PFSK-1 (cell line): ENCODE measurements around the gene KLHL26.

Experiments used
- FOXP2 ChIP-seq: optimal IDR thresholded peaks from 2 replicates; pipeline ENCODE3; 2011; ENCODE audit warnings: borderline replicate concordance, control low read depth, inconsistent platforms; ENCODE audit not compliant: insufficient read depth; ENCODE audit errors: extremely low read length, extremely low read depth
- POLR2AphosphoS5 ChIP-seq: IDR thresholded peaks from 2 replicates; pipeline ENCODE4 v1.6.1; 2012; ENCODE audit warnings: low read depth, mild to moderate bottlenecking, control low read depth, low read length, moderate library complexity
- SIN3A ChIP-seq: IDR thresholded peaks from 2 replicates; pipeline ENCODE4 v1.6.1; 2012; ENCODE audit warnings: mild to moderate bottlenecking, low read length, moderate library complexity, borderline replicate concordance; ENCODE audit not compliant: insufficient read depth
- TAF1 ChIP-seq: IDR thresholded peaks from 2 replicates; pipeline ENCODE4 v1.6.1; 2012; ENCODE audit warnings: low read length, control low read depth, borderline replicate concordance; ENCODE audit not compliant: insufficient read depth
- TF ChIP-seq, protein P1 (sequence below), 2 experiments: IDR thresholded peaks; 2 replicates each; pipeline versions ENCODE4 v1.6.1 to v1.8.0; 2011 to 2012; ENCODE audit warnings: low read depth in 2 of 2, low read length in 2 of 2, control low read depth in 1 of 2, inconsistent platforms in 1 of 2, mild to moderate bottlenecking in 1 of 2, moderate library complexity in 1 of 2; ENCODE audit not compliant: insufficient read depth in 1 of 2

KLHL26 gene

DNA sequence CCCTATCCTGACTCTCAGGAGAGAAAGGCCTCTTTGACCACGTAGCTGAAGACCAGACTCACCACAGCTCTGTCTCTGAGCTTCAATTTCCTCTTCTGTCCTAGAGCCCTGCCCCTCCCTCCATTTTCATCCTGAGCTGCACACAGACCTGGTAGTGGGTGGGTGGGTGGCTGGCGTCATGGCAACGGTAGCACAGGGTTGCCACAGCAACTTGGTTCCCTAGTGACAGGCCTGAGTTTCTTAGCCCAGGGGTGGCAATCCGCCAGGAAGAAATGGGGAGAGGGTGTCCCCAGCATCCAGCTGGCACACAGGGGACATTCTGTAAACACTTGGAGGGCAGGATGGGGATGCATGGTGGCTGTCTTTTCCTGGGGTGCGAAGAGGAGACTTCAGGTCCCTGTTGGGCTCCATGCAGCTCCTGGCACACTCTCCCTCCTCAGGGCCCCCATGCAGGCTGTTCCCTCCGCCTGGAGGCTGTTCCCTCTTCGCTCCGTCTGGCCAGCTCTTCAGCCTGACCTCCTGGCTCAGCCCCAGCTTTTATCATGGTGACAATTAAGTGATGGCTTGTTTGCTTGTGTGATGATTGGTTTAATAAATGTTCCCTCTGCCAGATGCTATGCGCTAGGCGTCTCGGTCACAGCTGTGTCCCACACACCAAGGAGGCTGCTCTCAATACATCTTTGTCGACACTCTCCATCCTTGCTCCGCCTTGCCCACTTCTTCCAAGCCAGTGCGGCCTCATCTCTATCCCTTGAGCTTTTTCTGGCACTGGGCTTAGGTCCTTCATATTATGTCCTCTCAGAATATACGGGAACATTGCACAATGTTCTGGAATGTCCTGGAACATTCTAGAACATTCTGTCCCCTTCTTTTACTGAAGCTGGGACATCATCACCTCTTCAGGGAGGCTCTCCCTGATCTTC, 7.4 kb upstream of the KLHL26 start:
- TF ChIP-seq TAF1: no peak

DNA sequence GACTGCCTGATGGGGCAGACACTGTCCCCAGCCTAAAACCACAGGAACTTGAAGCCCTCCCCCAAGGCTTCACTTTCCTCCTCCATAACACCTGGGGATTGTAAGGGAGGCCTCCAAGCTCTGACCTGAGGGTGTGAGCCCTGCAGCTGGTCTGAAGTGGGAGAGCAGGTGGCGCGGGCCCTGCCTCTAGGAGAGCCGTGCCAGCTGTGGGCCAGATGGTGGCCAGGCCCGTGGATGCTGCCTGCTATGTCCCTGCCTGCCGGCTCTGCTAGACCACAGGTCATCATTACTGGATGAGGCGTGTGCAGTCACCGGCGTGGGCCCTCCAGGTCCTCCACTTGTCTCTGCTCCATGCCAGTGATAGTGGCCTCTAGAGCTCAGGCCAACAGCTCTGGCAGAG, 3.5 kb upstream of the KLHL26 start:
- TF ChIP-seq FOXP2: no peak
- TF ChIP-seq, protein P1, sequence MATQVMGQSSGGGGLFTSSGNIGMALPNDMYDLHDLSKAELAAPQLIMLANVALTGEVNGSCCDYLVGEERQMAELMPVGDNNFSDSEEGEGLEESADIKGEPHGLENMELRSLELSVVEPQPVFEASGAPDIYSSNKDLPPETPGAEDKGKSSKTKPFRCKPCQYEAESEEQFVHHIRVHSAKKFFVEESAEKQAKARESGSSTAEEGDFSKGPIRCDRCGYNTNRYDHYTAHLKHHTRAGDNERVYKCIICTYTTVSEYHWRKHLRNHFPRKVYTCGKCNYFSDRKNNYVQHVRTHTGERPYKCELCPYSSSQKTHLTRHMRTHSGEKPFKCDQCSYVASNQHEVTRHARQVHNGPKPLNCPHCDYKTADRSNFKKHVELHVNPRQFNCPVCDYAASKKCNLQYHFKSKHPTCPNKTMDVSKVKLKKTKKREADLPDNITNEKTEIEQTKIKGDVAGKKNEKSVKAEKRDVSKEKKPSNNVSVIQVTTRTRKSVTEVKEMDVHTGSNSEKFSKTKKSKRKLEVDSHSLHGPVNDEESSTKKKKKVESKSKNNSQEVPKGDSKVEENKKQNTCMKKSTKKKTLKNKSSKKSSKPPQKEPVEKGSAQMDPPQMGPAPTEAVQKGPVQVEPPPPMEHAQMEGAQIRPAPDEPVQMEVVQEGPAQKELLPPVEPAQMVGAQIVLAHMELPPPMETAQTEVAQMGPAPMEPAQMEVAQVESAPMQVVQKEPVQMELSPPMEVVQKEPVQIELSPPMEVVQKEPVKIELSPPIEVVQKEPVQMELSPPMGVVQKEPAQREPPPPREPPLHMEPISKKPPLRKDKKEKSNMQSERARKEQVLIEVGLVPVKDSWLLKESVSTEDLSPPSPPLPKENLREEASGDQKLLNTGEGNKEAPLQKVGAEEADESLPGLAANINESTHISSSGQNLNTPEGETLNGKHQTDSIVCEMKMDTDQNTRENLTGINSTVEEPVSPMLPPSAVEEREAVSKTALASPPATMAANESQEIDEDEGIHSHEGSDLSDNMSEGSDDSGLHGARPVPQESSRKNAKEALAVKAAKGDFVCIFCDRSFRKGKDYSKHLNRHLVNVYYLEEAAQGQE (IDR thresholded peaks at IDR 0.05; ENCODE audit: insufficient read depth in 1 of 2, low read depth in 2 of 2, low read length in 2 of 2): no peak
- TF ChIP-seq SIN3A: no peak
- TF ChIP-seq POLR2AphosphoS5: no peak
- TF ChIP-seq TAF1: no peak

DNA sequence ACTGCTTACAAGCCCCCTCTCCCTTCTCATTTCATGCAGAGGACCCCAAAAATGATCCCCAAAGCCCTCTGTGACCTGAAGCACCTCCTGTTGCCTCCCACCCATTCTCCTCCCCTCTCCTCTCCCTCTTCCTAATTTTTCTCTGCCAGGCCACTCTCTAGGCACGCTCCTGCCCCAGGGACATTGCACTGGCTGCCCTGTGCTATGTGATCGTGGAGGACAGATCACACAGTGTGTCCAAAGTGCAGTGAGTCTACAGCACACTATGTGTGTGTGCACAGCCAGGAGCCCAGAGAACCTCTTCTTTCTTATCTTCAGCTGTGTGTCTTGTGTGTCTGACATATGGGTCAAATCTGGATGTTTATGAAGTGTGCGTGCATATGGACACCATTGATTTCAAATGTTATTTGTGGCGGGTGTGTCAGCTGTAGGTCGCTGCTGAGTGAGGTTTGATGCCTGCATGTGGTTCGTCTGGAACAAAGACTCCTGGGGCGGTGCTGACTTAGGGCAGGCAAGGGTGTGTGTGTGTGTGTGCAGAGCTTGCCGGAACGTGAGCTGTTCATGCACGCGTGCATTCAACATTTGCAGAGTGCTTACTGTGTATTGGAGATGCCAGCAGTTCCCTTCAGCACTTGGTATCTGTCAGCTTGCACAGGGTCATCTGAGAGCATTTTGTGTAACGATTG, 2.1 kb upstream of the KLHL26 start:
- TF ChIP-seq POLR2AphosphoS5 (no peak), FOXP2 (no peak), SIN3A (no peak), TAF1 (no peak)
- TF ChIP-seq, protein P1 (IDR thresholded peaks at IDR 0.05; ENCODE audit: insufficient read depth in 1 of 2, low read depth in 2 of 2, low read length in 2 of 2): no peak

DNA sequence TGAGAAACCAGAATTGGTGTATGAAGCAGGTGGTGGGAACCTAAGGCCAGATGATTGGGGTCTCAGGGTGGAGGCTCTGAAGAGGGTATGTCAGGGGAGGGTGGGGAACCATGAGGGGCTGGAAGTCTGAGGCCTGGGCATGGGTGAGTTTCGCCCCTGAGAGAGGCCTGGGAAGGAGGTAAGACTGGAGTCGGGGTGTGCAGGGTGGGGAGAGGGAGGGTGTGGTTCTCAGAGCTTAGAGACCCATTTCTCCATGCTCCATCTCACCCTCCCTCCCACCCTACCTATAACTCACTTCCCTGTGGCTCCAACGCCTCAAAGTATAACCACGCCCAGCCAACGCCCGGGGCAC, 1.0 kb upstream of the KLHL26 start:
- no peak for TF ChIP-seq POLR2AphosphoS5
- no peak for TF ChIP-seq SIN3A
- TF ChIP-seq TAF1: no peak
- no peak for TF ChIP-seq FOXP2
- TF ChIP-seq, protein P1 (IDR thresholded peaks at IDR 0.05; ENCODE audit: insufficient read depth in 1 of 2, low read depth in 2 of 2, low read length in 2 of 2): no peak

DNA sequence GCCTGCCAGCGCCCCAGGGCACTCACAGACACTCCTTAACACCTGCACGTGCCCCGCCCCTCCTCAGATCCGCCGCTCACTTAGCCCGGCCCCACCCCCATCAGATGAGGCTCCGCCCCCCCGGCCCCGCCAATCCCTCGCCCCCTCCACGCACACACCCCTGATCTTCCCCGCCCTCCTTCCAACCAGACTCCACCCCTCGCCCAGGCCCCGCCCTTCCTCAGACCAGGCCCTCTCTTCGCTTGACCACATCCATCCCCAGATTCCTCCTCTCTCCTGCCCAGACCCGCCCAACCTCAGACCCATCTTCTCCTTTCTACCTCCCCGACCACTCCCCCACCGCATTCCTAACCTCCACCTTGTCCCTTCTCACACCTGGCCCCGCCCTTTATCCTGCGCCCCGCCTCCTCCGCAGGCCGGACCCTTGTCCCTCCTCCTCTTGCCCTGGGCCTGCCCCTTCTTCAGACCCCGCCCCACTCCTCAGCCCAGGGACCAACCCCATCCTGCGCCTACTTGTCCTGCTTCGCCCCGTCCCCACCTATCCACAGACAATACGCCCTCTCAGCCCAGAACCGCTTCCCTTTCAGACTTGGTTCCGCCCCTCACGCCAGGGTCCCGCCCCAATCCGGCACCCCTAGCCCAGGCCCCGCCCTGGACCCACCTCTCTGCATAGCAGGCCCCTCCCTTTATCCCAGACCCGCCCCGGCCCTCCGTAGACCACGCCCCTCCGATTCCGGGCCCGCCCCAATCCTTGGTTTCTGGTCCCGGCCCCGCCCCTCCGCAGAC, 452 bp upstream of the KLHL26 start:
- TF ChIP-seq TAF1 (no peak), FOXP2 (peak; percentile 29)
